GM19397 (cell line): ENCODE measurements around the gene CD82.

Experiments used
- ATAC-seq: cut with Tn5 transposase; IDR thresholded peaks from one replicate; pipeline ENCODE4 v1.9.1; 2021; ENCODE audit warnings: mild to moderate bottlenecking, moderate library complexity; ENCODE audit not compliant: unreplicated experiment

CD82 gene

DNA sequence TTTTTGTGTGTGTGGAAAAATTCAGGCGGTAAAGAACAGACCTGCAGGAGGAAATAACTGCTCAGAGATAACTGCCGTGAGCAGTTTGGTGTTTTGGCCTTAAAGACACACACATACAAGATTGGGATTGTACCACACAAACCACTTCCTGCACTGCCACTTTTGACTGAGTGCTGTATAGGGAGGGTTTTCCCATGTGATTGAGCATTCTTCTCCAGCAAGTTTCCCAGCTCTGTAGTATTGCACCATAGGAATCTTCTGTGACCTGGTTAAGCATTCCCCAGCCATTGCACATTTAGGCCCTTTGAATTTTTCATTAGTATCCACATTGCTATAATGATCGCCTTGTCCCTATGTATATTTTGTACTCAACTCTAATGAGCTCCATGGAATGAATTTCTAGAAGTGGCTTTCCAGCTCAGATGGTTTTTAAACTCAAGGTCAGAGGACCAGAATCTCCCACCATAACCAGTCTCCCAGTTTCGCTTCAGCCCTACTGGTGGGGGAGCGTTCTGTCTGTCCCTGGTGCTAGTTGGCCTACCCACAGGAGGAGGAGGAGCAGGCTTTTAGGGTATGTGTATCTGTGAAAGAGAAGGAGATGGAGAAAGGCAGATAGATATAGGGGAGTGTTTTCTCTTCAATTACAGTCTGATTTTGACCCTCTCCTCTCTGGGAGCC, 9.3 kb downstream of the CD82 start:
- peak; percentile 35 for ATAC-seq

DNA sequence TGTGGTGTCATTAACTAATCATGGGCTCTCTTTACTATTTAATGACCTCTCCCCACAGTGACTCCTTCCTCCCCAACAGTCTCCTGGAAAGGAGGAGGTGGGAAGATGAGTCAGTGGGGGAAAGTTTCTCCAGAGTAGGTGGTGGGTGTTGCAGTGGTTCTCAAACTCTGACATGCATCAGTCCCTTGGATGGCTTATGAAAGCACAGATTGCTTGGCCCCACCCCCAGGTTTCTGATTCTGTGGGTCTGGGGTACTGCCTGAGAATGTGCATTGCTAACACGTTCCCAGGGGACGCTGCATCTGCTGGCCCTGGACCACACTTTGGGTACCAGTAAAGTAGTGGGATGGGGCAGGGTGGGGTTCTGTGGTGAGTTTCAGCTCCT, 9.8 kb downstream of the CD82 start:
- no peak for ATAC-seq

DNA sequence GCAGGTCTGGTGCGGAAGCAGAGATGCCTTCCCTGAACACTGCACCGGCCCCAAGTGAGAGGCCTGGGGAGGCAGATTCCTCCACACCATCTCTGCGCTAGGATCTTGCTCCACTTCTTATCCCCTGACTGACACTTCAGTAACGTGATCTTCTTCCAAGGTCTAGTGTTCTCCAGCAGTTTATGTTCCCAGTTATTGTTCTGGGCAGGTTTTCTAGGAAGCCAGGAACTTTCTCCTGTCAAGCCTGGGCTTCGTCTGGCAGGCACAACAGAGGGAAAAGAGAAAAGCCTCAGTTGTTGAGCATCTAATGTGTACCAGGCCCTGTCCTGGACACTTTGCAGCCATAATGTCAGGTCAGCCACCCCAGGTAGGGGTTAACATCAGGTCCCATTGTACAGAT, 10.5 kb downstream of the CD82 start:
- ATAC-seq = no peak

DNA sequence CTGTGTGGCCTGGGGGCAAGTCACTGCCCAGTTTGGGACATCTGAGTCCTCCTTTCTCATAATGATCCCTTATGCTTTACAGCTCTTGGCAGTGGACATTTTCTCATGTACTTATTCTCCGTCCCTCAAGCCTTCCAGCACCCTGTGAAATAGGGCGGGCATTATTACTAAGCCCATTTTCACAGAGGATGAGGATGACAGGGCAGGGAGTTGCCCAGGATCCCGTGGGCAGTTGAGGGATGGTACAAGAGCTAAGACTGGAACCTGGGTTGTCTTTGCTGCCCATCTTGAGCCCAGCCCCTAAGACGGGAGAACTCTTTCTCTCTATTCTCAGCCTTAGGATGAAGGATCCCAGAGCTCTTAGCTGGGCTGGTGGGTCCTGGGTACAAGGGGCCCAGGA, 11.2 kb downstream of the CD82 start:
- ATAC-seq = no peak

DNA sequence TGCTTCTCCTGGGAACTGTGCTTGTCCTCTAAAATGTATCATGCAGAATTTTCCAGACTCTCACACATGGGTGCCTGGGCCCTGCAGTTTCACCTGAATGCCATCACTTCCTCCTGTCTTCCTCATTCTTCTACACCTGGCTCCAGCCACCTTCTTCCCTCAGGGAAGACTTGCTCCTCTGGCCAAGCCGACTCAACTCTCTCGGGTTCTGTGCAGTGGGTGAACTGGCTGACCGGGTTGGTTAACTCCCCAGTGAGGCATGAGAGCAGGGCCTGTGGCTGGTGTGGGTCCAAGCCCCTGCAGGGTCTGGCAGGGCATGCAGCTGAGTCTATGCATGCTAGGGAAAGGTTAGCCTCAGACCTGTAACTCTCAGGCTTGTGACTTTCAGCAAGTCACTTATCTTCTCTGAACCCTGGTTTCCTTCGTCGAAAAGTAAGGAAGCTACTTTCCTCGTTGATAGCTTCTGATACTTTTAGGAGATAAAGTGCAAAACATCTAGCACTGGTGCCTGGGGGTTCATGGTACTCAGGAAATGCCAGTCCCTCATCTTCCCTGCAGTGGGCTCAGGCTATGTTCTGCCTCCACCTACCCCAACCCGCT, 11.9 kb downstream of the CD82 start:
- ATAC-seq = no peak

DNA sequence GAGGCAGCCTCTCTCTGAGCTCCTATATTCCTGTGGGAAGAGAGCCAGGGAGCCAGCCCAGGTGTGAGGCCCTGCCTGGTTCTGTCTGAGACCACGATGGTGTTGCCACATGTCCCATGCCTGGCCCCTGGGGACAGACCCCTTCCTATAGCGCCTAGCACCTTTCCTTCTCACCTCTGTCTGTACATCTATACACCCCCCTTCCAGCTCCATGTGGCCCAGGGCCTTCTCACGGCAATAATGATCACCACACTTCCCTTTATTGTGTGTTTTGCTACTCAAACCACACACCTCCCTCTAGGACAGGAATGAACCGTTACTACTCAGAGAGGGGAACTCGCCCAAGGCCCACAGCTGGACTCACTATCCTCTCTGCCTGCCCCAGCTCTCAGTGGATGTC, 12.8 kb downstream of the CD82 start:
- ATAC-seq = peak; percentile 25

DNA sequence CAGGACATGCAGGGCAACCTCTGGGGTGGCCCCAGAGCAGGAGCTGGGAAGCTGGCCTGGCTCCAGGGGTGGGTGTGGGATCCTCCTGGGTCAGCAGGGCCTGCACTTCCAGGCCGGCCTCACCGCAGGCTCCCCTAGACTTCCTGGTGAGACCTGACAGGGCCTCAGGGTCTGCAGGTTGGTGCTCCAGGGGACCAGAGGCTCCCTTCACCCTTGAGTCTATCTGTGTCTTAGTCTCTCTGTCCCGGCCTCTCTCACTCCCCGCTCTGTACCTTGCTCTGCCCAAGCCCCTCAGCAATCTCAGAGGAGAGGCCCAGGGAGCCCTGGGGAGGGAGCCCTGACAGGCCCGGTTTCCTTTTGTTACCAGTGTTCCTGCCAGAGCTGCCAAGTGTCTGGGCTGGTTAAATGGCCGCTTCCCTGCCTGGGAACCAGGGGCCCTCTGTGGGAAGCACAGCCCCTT, 13.9 kb downstream of the CD82 start:
- ATAC-seq = no peak

DNA sequence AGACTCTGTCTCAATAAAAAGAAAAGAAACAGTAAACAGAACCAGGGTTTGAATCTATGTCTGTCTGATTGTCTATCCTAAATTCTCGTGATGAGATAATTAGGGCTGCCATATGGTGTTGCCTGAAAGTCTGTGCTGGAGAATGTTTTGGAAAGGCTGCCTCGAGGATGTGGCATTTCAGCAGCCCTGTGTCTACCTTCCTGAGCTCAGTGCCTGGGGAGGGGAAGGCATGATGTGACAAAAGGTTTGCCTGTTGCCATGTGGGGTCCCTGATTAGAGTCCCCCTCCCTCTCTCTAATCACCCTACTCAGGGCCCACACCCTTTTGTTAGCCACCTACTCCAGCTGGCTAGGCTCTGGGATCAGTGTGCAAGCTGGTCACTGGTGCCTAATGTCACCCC, 15.2 kb downstream of the CD82 start:
- no peak for ATAC-seq

DNA sequence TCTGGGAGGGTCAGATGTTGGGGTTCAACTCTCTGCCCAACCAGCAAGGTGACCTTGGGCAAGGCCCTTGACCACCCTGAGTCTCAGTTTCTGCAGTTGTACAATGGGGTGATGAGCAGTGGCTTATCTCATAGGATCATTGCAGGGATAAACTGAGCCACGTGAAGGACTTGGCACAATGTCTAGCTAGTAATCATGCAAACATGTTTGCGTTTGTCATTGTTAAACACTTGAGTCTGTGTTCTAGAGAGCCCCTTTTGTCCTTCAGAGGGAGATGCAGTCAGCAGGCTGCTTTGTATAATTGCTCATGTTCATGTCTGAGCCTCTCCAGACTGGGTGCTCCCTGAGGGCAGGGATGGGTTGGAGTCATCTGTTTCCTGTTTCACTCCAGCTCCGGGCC, 15.8 kb downstream of the CD82 start:
- no peak for ATAC-seq

DNA sequence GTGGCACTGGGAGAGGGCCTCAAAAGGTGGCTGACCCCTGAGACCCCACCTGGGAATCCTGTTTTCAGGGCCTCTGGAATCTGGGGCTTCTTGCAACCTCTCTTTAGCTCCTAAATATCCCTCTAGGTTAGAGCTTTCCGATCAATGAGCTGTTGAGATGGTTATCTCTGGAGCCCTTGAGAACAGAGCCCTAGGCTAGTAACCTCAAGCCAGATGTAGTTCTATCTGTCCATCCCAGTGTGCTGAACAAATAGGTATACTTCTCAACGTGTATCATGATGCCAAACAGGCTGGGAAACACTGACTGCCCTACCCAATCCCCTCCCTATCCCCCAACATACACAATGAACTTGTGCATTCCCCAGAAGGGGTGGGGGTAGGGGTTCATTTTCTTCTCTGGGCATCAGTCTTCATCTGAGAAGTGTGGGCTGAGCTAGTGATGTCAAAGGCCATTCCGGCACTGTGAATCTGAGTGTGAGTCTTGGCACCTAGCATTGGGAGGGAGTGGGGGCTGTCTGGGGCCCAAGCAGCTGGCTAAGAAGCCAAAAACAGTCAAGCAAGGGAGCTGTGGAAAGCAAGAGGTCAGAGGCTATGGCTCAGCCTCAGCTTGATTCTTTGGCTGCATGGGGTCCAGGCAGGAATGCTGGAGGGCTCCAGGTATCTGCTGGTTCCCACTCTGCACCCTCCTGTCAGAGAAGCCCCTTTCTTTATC, 17.3 kb downstream of the CD82 start:
- ATAC-seq = no peak

DNA sequence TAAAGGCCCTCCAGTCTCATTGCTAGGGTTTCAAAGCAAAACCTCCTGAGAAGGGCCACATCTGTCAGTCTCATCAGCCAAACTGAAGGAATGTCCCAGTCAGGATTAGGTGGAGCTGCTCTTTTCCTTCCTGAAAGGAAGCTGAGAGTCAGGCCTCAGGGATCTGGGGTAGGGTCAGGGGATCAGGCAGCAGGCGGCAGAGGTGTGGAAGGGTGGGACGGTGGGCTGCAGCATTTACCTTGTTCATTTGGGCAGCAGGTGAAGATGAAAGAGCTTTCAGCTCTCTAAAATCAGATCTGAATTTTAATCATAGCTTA, 17.8 kb downstream of the CD82 start:
- ATAC-seq = no peak

DNA sequence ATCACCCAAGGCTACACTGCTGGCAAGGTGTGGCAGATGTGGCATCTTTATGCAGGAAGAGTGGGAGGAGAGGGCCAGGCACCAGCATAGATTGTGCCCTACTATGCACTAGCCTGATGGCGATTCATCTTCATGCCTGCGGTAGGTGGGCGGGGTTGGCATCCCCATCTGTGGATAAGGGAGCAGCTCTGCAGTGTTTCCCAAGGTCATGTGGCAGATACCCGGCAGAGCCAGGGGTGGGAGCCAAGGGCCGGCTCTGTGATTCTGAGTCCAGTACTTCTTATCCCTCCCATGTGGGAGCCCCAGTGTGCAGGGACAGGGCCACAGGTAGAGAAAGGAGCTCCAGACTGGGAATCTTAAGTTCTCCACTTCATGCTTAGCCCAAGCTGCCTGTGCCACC, 20.0 kb downstream of the CD82 start:
- no peak for ATAC-seq

DNA sequence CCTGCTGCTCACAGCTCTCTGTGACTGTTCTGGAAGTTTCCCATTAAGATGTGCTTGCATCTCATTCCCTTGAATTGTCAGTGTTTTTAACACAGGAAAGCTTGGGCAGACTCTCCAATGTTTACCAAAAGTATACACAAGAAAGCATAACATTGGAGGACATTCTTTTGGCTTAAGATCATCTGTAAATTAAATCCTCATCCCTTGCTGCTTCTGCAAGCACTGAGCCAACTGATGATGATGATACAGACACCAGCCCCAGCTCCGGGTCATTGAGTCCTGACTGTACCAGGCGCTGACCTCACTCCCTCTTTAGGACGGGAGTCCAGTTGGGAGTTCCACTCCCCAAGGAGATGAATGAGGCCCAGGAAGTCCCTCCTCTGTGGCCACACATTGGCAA, 23.8 kb downstream of the CD82 start:
- ATAC-seq = no peak

DNA sequence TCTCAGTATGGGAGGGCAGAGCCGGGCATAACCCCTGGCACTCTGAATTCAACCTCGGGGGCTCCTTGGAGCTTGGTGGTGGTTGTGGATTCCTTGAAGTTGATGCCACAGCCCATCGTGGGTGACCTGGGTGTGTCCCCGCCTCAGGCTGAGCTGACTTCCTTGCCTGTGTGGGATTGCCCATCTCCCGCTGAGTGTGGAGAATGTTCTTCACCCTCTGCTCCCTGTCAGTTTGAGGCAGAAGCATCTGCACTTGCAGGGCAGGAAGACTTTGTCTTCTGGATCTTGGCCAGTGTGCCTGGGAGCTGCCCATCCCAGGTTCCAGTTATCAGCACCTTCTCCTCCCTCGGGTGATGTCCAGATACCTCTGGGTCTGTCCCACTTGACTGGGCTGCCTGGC, 25.3 kb downstream of the CD82 start:
- ATAC-seq = no peak

DNA sequence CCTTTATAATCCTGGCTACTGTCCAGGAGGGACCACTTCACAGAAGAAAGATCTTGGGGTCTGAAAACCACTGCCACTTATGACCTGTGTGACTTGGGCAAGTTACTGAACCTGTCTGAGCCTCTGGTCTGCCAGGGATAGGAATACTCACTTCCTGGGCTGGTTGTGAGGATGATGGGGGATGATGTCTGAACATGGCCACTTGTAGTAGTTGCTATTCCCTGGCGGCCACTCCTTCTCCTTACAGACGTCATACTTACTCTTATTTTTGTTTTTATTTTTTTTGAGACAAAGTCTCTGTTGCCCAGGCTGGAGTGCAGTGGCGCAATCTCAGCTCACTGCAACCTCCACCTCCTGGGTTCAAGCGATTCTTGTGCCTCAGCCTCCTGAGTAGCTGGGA, 26.1 kb downstream of the CD82 start:
- no peak for ATAC-seq

DNA sequence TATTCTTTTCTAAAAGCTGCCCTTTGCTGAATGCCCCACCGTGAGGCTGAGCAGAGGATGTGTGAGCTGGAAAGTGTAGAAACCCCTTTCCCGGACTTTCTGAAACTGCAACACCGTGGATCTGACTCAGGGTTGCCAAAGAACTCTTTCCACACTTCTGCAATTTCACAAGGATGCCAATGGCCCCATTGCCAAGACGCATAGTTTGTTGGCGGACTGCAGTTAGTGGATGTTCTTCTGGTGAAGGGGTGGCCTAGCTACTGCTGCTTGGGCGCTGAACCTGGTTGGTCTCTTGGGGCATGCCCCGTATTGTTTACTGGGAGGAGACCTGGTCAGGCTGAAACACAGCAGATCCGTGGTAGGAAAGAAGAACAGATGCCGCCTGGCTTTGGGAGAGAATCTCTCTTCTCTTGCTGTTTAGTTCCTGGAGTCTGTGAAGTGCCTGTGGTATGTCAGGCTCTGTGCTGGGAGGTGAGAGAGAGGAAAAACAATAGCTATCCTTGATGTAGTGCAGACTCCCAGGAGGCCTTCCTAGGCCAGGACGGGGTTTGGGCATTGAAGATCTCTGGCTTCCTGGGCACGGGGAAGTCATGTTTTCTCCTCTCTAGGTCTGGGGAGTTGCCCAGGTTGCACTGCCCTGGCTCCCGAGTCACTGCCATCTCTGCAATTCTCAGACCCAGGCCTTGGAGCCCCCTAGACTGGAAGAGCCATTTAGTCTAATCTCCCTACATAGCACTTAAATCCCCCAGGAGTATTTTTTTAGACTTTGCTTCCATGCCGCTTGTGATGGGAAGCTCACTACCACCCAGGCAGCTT, 26.9 kb downstream of the CD82 start:
- ATAC-seq = no peak

DNA sequence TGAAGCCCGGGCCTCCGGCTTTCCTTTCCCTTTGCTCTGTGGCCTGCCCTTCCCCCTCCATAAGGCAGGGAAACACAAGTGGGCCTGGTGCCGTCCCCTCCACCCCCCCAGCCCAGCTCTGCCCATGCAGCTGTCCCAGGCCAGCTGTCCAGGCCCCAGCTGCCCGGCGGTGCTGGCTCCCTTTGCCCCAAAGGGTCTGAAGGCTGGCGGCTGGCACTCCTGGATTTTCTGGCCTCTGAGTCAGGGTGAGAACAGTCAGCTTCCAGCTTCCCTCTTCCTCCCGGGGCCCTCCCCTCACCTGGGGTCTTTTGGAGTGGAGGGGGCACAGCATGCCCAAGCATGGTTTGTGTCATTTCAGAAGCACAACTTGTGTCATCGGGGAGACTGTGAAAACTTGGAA, 27.8 kb downstream of the CD82 start:
- ATAC-seq = no peak

DNA sequence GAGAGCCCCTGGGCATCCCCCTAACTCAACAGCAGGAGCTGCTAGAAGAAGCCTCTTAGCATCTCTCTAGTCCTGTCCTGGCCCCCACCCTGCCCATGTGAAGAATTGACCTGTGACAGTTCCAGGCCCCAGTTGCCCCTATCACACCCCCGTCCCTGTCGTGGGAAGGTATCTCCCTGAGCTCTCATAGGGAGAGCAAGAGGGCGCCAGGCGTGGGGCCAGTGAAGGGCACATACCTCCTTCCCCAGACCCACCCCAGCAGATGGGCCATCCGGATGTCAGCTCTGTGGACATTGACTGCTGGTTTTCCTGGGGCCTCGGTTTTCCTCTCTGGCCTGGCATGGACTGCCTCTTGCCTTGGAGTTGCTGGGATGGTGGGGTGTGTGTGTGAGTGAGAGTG, 29.5 kb downstream of the CD82 start:
- no peak for ATAC-seq

DNA sequence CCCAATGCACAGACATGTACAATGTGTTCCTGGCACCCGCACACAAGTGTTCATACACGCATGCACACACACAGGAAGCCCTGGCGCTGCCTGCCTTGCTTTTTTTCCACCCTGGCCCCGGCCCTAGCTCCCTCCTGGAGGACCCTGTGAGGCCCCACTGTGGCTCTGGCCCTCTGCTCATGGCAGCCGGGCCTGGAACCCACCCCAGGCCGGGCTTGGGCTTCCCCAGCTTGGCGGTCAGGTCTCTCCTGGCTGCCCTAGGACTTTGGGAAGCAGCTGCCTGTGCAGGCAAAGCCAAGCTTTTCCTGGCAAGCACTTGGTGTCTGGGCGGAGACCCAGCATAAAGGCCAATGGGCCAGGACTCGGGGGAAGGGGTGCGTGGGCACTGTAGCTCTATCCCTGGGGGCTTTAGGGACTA, 30.5 kb downstream of the CD82 start:
- no peak for ATAC-seq

DNA sequence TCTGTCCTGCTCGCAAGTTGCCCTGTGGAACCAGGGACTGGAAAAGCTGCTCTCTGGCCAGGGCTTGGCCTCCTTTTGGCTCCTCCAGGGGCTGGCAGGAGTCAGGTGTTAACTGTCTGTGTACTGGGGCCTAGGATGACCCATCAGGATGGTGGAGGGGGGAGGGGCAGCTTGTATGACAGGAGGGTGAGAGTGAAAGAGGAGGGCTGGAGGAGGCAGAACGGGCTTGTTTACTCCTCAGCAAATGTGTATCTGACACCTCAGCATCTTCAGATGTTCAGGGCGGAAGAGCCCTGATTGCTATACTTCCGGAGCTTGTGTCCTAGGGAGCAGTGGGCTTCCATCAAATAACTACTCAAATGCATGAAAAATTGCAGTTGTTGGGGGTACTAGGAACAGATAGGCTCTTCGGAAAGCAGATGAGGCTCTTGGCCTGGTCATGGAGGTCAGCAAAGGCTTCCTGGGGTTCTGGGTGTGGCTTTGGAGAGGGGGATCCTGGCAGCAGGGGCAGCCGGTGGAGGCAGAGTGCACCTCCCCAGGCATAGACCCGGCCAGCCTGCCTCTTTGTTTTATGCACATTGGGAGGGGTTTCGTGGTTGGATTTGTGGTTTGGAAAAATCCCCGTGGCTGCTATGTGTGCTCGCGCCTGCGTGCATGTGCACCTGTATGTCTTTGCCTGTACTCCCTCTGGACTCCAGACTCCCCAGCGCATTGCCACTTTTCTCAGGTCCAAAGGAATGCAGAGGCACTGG, 31.2 kb downstream of the CD82 start:
- ATAC-seq = peak; percentile 36
